ENCODE data around the gene SERPINB6. TPM values are rescaled to one million over a fixed set of nuclear protein-coding genes. Genes with fewer than 3 reads are reported as not detected.

The SERPINB6 gene
- total RNA-seq, 1 donor from 2014 or later: 93.8 TPM

DNA sequence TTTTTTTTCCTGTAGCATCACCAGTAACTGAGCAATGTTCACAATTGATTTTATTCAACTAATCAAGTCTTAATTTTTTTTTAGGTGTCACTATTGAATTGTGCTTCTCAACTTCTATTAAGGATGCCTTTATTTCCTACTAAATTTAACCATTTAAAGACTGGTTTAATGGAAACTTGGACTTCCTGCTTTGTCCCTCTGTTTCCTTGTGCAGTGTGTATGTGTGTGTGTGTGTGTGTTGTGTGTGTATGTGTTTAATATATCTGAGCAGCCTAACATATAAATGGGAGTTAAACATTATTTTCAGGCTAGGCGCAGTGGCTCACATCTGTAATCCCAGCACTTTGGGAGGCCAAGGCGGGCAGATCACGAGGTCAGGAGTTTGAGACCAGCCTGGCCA, 1.8 kb downstream of the SERPINB6 start:
- H3K27ac ChIP-seq: peak overlapping the region; percentile 98
- TF ChIP-seq POLR2A (IDR thresholded peaks at IDR 0.05): no peak
- no peak for TF ChIP-seq CTCF (IDR thresholded peaks at IDR 0.05)
- TF ChIP-seq POLR2AphosphoS5 (IDR thresholded peaks at IDR 0.05; ENCODE audit: insufficient read depth in 1 of 2, low read depth in 1 of 2): no peak
- H3K4me1 ChIP-seq: peaks cover 22% of the 10 kb centered on the region
- H3K4me3 ChIP-seq: no peak overlapping the region
- no peaks in the 10 kb centered on the region for H3K36me3 ChIP-seq
- no peak for DNase-seq (ENCODE audit: extremely low spot score in 2 of 2)
- intact Hi-C loops (cut with DNase I): no loop called here
- no peaks in the 10 kb centered on the region for H3K9me3 ChIP-seq
- H3K27me3 ChIP-seq: no peaks in the 10 kb centered on the region

DNA sequence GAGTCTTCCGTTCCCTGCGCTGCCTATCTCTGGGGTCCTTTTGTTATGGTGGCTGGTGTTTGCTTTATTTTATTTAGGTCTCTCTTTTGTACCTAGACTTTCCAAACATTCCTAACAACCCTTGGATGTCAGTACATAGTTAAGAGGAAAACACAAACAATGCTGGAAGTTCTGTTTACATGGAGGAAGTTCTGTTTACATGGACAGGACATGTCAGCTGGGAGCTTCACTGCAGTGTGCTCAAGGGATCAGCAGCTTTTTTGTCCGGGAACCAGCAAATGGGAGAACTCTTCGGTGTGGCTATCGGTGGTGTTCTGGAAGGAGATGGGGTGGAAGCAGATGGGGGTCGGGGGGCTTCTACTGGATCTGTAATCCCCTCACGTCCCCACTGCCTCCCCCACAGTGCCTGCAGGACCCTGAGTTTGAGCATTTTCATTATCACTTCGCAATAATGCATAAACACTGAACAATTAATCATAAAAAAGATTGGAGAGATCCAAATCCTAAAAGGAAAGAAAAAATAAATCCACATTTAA, 2.7 kb downstream of the SERPINB6 start:
- H3K27ac ChIP-seq: peak overlapping the region; percentile 98

GRCh38 chr6:2967936-2968335, 3.4 kb downstream of the SERPINB6 start:
- no peak overlapping the region for H3K27ac ChIP-seq

More for the DNA sequence above, 2.7 kb downstream of the SERPINB6 start:
- TF ChIP-seq POLR2A (IDR thresholded peaks at IDR 0.05) (no peak), POLR2AphosphoS5 (IDR thresholded peaks at IDR 0.05; ENCODE audit: insufficient read depth in 1 of 2, low read depth in 1 of 2) (no peak), CTCF (IDR thresholded peaks at IDR 0.05) (no peak)
- intact Hi-C loops (cut with DNase I): no loop called here
- peaks cover 22% of the 10 kb centered on the region for H3K4me1 ChIP-seq
- no peak overlapping the region for H3K4me3 ChIP-seq
- no peaks in the 10 kb centered on the region for H3K9me3 ChIP-seq
- H3K36me3 ChIP-seq: no peaks in the 10 kb centered on the region
- no peak for DNase-seq (ENCODE audit: extremely low spot score in 2 of 2)
- H3K27me3 ChIP-seq: no peaks in the 10 kb centered on the region

DNA sequence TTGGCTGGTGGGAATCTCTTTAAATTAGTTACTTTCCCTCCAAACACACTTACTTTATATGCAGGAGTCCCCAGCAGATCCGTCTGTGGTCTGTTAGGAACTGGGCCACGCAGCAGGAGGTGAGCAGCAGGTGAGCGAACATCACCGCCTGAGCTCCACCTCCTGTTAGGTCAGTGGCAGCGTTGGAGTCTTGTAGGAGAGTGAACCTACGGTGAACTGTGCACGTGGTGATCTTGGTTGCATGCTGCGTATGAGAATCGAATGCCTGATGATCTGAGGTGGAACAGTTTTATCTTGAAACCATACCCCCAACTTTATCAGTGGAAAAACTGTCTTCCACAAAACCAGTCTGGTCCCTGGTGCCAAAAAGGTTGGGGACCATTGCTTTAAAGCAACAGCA, 5.0 kb downstream of the SERPINB6 start:
- Histone ChIP-seq H3K4me1 (peaks cover 39% of the 10 kb centered on the region), H3K36me3 (no peaks in the 10 kb centered on the region), H3K4me3 (no peak overlapping the region), H3K27me3 (no peaks in the 10 kb centered on the region), H3K9me3 (no peaks in the 10 kb centered on the region), H3K27ac (no peak overlapping the region)
- TF ChIP-seq CTCF (IDR thresholded peaks at IDR 0.05) (no peak), POLR2AphosphoS5 (IDR thresholded peaks at IDR 0.05; ENCODE audit: insufficient read depth in 1 of 2, low read depth in 1 of 2) (no peak), POLR2A (IDR thresholded peaks at IDR 0.05) (no peak)
- no peak for DNase-seq (ENCODE audit: extremely low spot score in 2 of 2)
- intact Hi-C loops (cut with DNase I): no loop called here

More at GRCh38 chr6:2967936-2968335, 3.4 kb downstream of the SERPINB6 start:
- no peak overlapping the region for H3K4me3 ChIP-seq
- no peak for DNase-seq (ENCODE audit: extremely low spot score in 2 of 2)
- H3K36me3 ChIP-seq: no peaks in the 10 kb centered on the region
- TF ChIP-seq CTCF (IDR thresholded peaks at IDR 0.05): no peak
- no peak for TF ChIP-seq POLR2A (IDR thresholded peaks at IDR 0.05)
- no peak for TF ChIP-seq POLR2AphosphoS5 (IDR thresholded peaks at IDR 0.05; ENCODE audit: insufficient read depth in 1 of 2, low read depth in 1 of 2)
- H3K27me3 ChIP-seq: no peaks in the 10 kb centered on the region
- H3K4me1 ChIP-seq: peaks cover 26% of the 10 kb centered on the region
- intact Hi-C loops (cut with DNase I): no loop called here
- no peaks in the 10 kb centered on the region for H3K9me3 ChIP-seq

GRCh38 chr6:2964793-2965505, 6.4 kb downstream of the SERPINB6 start:
- no peak for DNase-seq (ENCODE audit: extremely low spot score in 2 of 2)
- no peak for TF ChIP-seq CTCF (IDR thresholded peaks at IDR 0.05)
- TF ChIP-seq POLR2A (IDR thresholded peaks at IDR 0.05): no peak
- no peak for TF ChIP-seq POLR2AphosphoS5 (IDR thresholded peaks at IDR 0.05; ENCODE audit: insufficient read depth in 1 of 2, low read depth in 1 of 2)
- H3K9me3 ChIP-seq: no peaks in the 10 kb centered on the region
- peaks cover 47% of the 10 kb centered on the region for H3K4me1 ChIP-seq
- H3K27me3 ChIP-seq: no peaks in the 10 kb centered on the region
- intact Hi-C loops (cut with DNase I): no loop called here
- H3K36me3 ChIP-seq: no peaks in the 10 kb centered on the region
- no peak overlapping the region for H3K27ac ChIP-seq
- H3K4me3 ChIP-seq: no peak overlapping the region
